HCT116 (cell line): ENCODE data around the gene SLC45A2.
"Not testable (repeated sequence)": the region's sequence is repeated elsewhere in the genome, so short reads cannot be mapped to it uniquely, and the experiment has no call there.

Experiments
- CEBPB ChIP-seq: IDR thresholded peaks from 2 replicates; pipeline ENCODE4 v1.6.1; 2012; ENCODE audit warnings: low read depth
- CTCF ChIP-seq, 3 experiments: fragments of 200-600 bp in 1 of 3; sonication (generic) in 1 of 3; IDR thresholded peaks in 2 of 3; conservative IDR thresholded peaks in 1 of 3; 2 replicates each; pipeline ENCODE4 v1.5.1; 2012 to 2017; ENCODE audit warnings: low read depth in 2 of 3, low read length in 2 of 3, antibody characterized with exemption in 1 of 3, borderline replicate concordance in 1 of 3, control low read depth in 1 of 3, mild to moderate bottlenecking in 1 of 3, mixed read lengths in 1 of 3, mixed run types in 1 of 3, moderate library complexity in 1 of 3; ENCODE audit not compliant: insufficient read depth in 1 of 3
- EZH2phosphoT487 ChIP-seq: fragments of 200-600 bp; IDR thresholded peaks from 2 replicates; pipeline ENCODE4 v1.6.1; 2018; ENCODE audit warnings: antibody characterized with exemption, borderline replicate concordance
- POLR2A ChIP-seq: IDR thresholded peaks from 2 replicates; pipeline ENCODE4 v1.7.0; 2011; ENCODE audit warnings: borderline replicate concordance; ENCODE audit not compliant: insufficient read depth, insufficient read length; ENCODE audit errors: extremely low read depth
- RAD21 ChIP-seq: IDR thresholded peaks from 2 replicates; pipeline ENCODE4 v1.6.1; 2012; ENCODE audit warnings: low read depth, mild to moderate bottlenecking
- REST ChIP-seq: IDR thresholded peaks from 2 replicates; pipeline ENCODE4 v1.6.1; 2012; ENCODE audit warnings: low read depth

- not testable (repeated sequence) for TF ChIP-seq RAD21; CTCF (IDR thresholded peaks at IDR 0.05 in 2 of 3, conservative IDR thresholded peaks at IDR 0.05 in 1 of 3; ENCODE audit: borderline replicate concordance in 1 of 3, insufficient read depth in 1 of 3, low read depth in 2 of 3, low read length in 2 of 3); CEBPB; EZH2phosphoT487; REST; POLR2A
Measured at GRCh38 chr5:33952175-33952574, 32.3 kb downstream of the SLC45A2 start.
